Transverse colon (tissue), 4 donors: Measurements from ENCODE around the gene CDH26. TPM values are rescaled to one million over a fixed set of nuclear protein-coding genes. Genes with fewer than 3 reads are reported as not detected.

Experiments
- DNase-seq: peaks from one replicate; pipeline ENCODE4 v3.0.0-alpha.2; 2019
- H3K27ac ChIP-seq, 4 donors: fragments of 200-600 bp; sonication (generic); 2 replicates each; pipeline ENCODE4 v1.5.1; 2016 to 2018; ENCODE audit warnings: inconsistent platforms in 4 of 4
- H3K27me3 ChIP-seq: fragments of 200-600 bp; sonication (generic); 2 replicates; pipeline ENCODE4 v1.5.1; 2017; ENCODE audit warnings: inconsistent platforms
- H3K36me3 ChIP-seq, 4 donors: fragments of 200-600 bp; sonication (generic); 2 replicates each; pipeline ENCODE4 v1.5.1; 2017 to 2019; ENCODE audit warnings: inconsistent platforms in 4 of 4
- H3K4me1 ChIP-seq, 4 donors: fragments of 200-600 bp; sonication (generic); 2 replicates each; pipeline ENCODE4 v1.5.1; 2017 to 2020; ENCODE audit warnings: inconsistent platforms in 4 of 4
- H3K4me3 ChIP-seq, 4 donors: fragments of 200-600 bp; sonication (generic); 1 replicate in 1 of 4; 2 replicates in 3 of 4; pipeline versions ENCODE4 v1.5.1 to v1.6.1; 2017 to 2019; ENCODE audit warnings: inconsistent platforms in 4 of 4
- H3K9me3 ChIP-seq, 2 donors: fragments of 200-600 bp; sonication (generic); 2 replicates each; pipeline ENCODE4 v1.5.1; 2017 to 2019; ENCODE audit warnings: inconsistent platforms in 2 of 2
- CTCF ChIP-seq, 5 experiments: fragments of 200-600 bp in 3 of 5; fragments of 450-650 bp in 2 of 5; sonication (generic) in 3 of 5; IDR thresholded peaks; 1 replicate in 2 of 5; 2 replicates in 3 of 5; pipeline ENCODE4 v1.5.1; 2016 to 2017; ENCODE audit warnings: antibody characterized with exemption in 5 of 5, inconsistent platforms in 3 of 5, mild to moderate bottlenecking in 2 of 5, moderate library complexity in 1 of 5
- EP300 ChIP-seq: sonication (generic); formaldehyde crosslinking; IDR thresholded peaks from one replicate; pipeline ENCODE4 v1.6.1; 2017; ENCODE audit warnings: antibody characterized with exemption, low read depth
- POLR2A ChIP-seq: fragments of 450-650 bp; IDR thresholded peaks from one replicate; pipeline ENCODE4 v1.6.1; 2016; ENCODE audit warnings: antibody characterized with exemption, mild to moderate bottlenecking, moderate library complexity
- POLR2AphosphoS5 ChIP-seq, 3 donors: sonication (generic); formaldehyde crosslinking; IDR thresholded peaks; one replicate each; pipeline ENCODE4 v1.6.1; 2016; ENCODE audit warnings: antibody characterized with exemption in 3 of 3
- WGBS, 2 donors: methylation state at CpG; one replicate each; pipeline ENCODE4 v1.1.5; 2018; ENCODE audit warnings: low coverage in 1 of 2; 5-methylcytosine and 5-hydroxymethylcytosine counted together
- in situ Hi-C, 4 donors: fragments of 200-750 bp; cut with MboI; loops; one replicate each; pipeline versions ENCODE4 v1.15.0 to v1.15.1; 2017; ENCODE audit warnings: low sequenced_read_pairs in 3 of 4, low pct_ligation_motif_present in 1 of 4, low pct_unique_long_range_greater_than_20kb in 1 of 4
- intact Hi-C: fragments of 100-400 bp; cut with DNase I; formaldehyde crosslinking; loops from one replicate; pipeline ENCODE4 v1.15.1; 2023; ENCODE audit warnings: low total_unique reads
- total RNA-seq, 4 donors: library from RNA; depleted of rRNA; stranded (reverse); fragments of >200 nt; gene quantifications; one replicate each; pipeline ENCODE4 v1.1.0, GENCODE V29; 2016

Gene CDH26
- total RNA-seq, 4 donors from 2014 or later: 1.4 to 1.9 TPM; not detected in 2

- Histone ChIP-seq H3K4me1 (peaks cover 0 to 6% (median 0%) of the 10 kb centered on the region in 4 donors), H3K36me3 (no peaks in the 10 kb centered on the region), H3K27ac (no peak overlapping the region), H3K4me3 (no peak overlapping the region), H3K9me3 (no peaks in the 10 kb centered on the region), H3K27me3 (peaks cover 9% of the 10 kb centered on the region)
- WGBS, 2 donors: 66 to 82% methylated on average over 6 to 18 of the region's 20 CpGs
- DNase-seq: peak; percentile 14
- in situ Hi-C loops: no loop called here
- intact Hi-C loops: no loop called here
- no peak for TF ChIP-seq CTCF (IDR thresholded peaks at IDR 0.05)
- no peak for TF ChIP-seq POLR2AphosphoS5 (IDR thresholded peaks at IDR 0.05)
- TF ChIP-seq POLR2A: no peak
- no peak for TF ChIP-seq EP300
Measured at GRCh38 chr20:60057866-60058807, 99.9 kb downstream of the CDH26 start.

DNA sequence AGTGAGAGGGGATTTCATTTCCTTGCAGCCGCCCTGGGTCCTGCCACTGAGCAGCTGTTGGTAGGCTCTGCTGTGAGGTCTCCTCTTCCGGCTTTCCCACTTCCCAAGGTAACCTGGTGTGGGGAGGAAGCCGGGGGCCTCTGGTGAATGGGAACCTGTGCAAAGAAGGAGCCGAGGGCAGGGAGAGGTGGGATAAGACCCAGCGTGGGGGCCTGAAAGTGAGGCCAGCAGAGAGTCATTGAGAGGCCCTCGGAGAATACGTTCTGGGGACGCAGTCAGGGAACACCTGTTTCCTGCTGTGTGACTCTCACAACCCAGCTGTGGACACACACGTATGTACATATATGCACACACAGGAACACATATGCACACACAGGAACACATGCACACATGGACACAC is 100.7 kb downstream of the CDH26 start:
- Histone ChIP-seq H3K4me1 (peaks cover 0 to 6% (median 0%) of the 10 kb centered on the region in 4 donors), H3K27me3 (peaks cover 2% of the 10 kb centered on the region), H3K27ac (no peak overlapping the region), H3K4me3 (no peak overlapping the region), H3K36me3 (no peaks in the 10 kb centered on the region), H3K9me3 (no peaks in the 10 kb centered on the region)
- TF ChIP-seq POLR2AphosphoS5 (IDR thresholded peaks at IDR 0.05) (no peak), EP300 (no peak), POLR2A (no peak), CTCF (IDR thresholded peaks at IDR 0.05) (no peak)
- no peak for DNase-seq
- in situ Hi-C loops: no loop called here
- intact Hi-C loops: no loop called here
- WGBS, 2 donors: 77 to 83% methylated on average over 5 to 9 of the region's 9 CpGs

GRCh38 chr20:60060006-60060557 is 101.9 kb downstream of the CDH26 start:
- in situ Hi-C loops: no loop called here
- WGBS, 2 donors: 87% methylated on average over 13 of the region's 13 CpGs; no CpG with 5 or more reads in 1 of the 2 donors
- Histone ChIP-seq H3K9me3 (no peaks in the 10 kb centered on the region), H3K4me3 (no peak overlapping the region), H3K4me1 (peaks cover 0 to 6% (median 0%) of the 10 kb centered on the region in 4 donors), H3K36me3 (no peaks in the 10 kb centered on the region), H3K27ac (no peak overlapping the region), H3K27me3 (no peaks in the 10 kb centered on the region)
- no peak for DNase-seq
- intact Hi-C loops: no loop called here
- no peak for TF ChIP-seq POLR2A
- TF ChIP-seq CTCF (IDR thresholded peaks at IDR 0.05): no peak
- TF ChIP-seq EP300: no peak
- no peak for TF ChIP-seq POLR2AphosphoS5 (IDR thresholded peaks at IDR 0.05)

- no peak overlapping the region for H3K4me3 ChIP-seq
- WGBS, 2 donors: 81 to 96% methylated on average over 4 of the region's 4 CpGs
- H3K9me3 ChIP-seq: no peaks in the 10 kb centered on the region
- in situ Hi-C loops (no loop called here), intact Hi-C loops (no loop called here)
- no peak overlapping the region for H3K27ac ChIP-seq
- peaks cover 0 to 6% (median 0%) of the 10 kb centered on the region in 4 donors for H3K4me1 ChIP-seq
- no peaks in the 10 kb centered on the region for H3K36me3 ChIP-seq
- DNase-seq: no peak
- TF ChIP-seq POLR2AphosphoS5 (IDR thresholded peaks at IDR 0.05) (no peak), POLR2A (no peak), CTCF (IDR thresholded peaks at IDR 0.05) (no peak), EP300 (no peak)
- no peaks in the 10 kb centered on the region for H3K27me3 ChIP-seq
Measured at GRCh38 chr20:60060593-60060992, 102.4 kb downstream of the CDH26 start.
